GM10248 (cell line): Measurements from ENCODE around the gene WDFY4.

Experiments used
- CTCF ChIA-PET: fragments of 300-600 bp; sonication (Branson Sonifier 250); formaldehyde crosslinking; extraction: SDS; loops from one replicate; lab custom pipeline; 2021; ENCODE audit warnings: antibody characterized with exemption; lab: Yijun Ruan, JAX
- POLR2A ChIA-PET: fragments of 350-650 bp; sonication (Branson Sonifier 250); formaldehyde crosslinking; extraction: SDS; loops from one replicate; lab custom pipeline; 2020; ENCODE audit warnings: antibody characterized with exemption; lab: Yijun Ruan, JAX
- DNase-seq: peaks from one replicate; pipeline ENCODE4 v3.0.0; 2012; ENCODE audit errors: extremely low spot score
- CTCF ChIP-seq: IDR thresholded peaks from 2 replicates; pipeline ENCODE4 v1.5.1; 2012; ENCODE audit warnings: mild to moderate bottlenecking, low read depth; ENCODE audit errors: extremely low read depth, missing control alignments, control extremely low read depth

The WDFY4 gene

DNA sequence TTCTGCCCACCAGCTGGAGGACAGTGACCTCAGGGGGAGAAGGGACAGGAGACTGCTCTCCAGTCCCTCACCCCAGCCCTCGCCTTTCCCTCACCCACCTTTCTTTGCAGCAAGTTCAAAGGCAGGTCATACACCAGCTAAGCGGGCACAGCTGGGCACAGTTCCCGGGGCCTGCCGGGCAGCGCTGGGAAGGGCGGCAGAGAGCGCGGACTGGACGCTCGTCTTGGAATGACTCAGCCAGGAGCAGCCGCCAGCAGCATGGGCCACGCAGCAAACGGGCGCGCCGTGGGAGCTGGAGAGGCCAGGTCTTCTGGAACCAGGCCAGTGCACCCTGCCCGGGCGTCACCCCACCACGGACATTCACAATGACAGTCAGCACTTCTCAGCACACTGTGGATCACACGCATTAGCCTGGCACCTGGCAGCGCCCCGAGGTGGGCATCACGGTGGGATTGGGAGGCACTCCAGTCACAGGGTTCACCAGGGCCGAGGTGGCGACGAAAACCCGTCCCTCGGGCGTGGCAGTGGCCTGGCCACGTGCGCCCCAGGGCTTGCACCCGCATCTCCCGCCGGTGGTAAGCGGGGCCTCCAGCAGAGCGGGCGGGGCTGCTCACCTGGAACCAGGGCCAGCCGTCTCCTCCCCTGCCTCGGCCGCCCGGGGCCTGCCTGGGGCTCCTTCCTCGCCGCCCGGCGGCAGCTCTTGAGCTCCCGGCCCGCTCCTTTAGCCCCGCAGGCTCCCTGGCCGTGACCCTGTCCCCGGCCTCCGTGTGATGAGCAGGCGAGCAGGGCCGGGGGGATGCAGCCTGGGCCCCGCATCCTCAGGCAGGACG lies 29.0 kb upstream of the WDFY4 start:
- POLR2A ChIA-PET: interaction anchor here (0.6 kb wide), 2 partner anchors 48 to 1159 kb away, joined by 3 to 4 read pairs; no protein-coding TSS in a partner anchor
- CTCF ChIA-PET: interaction anchor here (0.6 to 9.4 kb wide), 95 partner anchors 8 to 886 kb away, joined by 3 to 394 read pairs (median 7); partner anchors contain the start of genes ARHGAP22, MAPK8 and WDFY4
- no peak for DNase-seq
- TF ChIP-seq CTCF: no peak

DNA sequence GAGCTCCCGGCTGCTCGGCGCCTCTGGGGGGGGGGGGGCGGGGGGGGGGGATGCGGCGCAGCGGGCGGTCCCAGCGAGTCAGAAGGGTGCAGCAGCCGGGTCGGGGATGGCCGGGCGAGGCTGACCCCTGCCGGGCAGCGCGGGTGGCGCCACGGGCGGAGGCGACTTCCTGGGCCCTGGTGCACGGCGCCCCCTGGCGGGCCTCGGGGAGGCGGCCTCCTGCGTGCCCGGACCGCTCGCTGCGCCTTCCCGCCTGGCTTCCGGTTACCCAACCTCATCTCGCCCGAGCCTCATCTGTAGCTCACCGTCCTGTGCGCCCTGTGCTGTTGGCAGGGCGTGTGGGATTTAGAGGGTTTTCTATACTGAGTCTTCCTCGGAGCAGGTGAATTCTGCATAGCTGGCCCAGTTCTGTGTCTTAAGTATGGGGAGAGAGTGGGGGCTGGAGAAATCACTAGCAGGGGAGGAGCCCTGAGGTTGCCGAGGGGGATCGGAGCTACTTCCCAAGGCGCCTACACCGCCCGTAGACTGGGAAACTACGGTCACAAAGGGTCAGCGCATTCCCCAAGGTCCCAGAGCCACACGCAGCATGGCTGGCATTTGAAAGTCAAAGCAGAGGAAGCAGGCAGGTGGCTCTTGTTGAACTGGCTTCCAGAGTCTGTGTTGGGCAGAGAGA lies 28.3 kb upstream of the WDFY4 start:
- peak; percentile 92 for DNase-seq
- CTCF ChIA-PET: interaction anchor here (0.6 to 9.4 kb wide), 128 partner anchors 9 to 885 kb away, joined by 3 to 394 read pairs (median 5); partner anchors contain the start of genes ARHGAP22, MAPK8 and WDFY4
- TF ChIP-seq CTCF: peak; percentile 100
- POLR2A ChIA-PET: interaction anchor here (0.6 kb wide), 2 partner anchors 48 to 1846 kb away, joined by 4 to 5 read pairs; no protein-coding TSS in a partner anchor

DNA sequence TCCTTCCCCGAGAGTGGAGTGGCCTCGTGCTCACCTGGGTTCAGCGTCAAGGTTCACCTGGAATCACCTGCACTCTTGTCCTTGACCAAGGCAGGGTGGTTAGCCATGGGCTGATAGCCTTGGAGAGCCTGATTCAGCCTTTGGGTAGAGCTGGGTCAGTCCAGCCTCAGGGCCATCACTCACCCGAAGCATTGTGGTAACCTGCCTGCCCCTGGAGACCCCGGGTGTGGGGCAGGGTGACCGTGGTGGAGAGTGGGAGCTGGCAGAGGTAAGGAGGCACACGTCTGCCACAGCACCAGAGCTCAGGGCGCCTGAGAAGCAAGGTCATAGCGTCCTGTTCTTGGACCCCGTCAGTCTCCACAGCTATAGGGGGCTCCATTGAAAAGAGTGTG lies 27.8 kb upstream of the WDFY4 start:
- no peak for TF ChIP-seq CTCF
- ChIA-PET CTCF (interaction anchor here (0.7 to 9.4 kb wide), 116 partner anchors 9 to 884 kb away, joined by 3 to 394 read pairs (median 5); partner anchors contain the start of genes ARHGAP22 and WDFY4), POLR2A (interaction anchor here (0.6 kb wide), 1 partner anchor 1845 kb away, joined by 5 read pairs; no protein-coding TSS in a partner anchor)
- DNase-seq: no peak

- ChIA-PET CTCF (interaction anchor here (0.9 to 9.4 kb wide), 63 partner anchors 8 to 863 kb away, joined by 3 to 394 read pairs (median 13); partner anchors contain the start of genes ARHGAP22 and WDFY4), POLR2A (no interaction called here)
- DNase-seq: no peak
- no peak for TF ChIP-seq CTCF
Measured at GRCh38 chr10:48657416-48657815, 27.3 kb upstream of the WDFY4 start.

DNA sequence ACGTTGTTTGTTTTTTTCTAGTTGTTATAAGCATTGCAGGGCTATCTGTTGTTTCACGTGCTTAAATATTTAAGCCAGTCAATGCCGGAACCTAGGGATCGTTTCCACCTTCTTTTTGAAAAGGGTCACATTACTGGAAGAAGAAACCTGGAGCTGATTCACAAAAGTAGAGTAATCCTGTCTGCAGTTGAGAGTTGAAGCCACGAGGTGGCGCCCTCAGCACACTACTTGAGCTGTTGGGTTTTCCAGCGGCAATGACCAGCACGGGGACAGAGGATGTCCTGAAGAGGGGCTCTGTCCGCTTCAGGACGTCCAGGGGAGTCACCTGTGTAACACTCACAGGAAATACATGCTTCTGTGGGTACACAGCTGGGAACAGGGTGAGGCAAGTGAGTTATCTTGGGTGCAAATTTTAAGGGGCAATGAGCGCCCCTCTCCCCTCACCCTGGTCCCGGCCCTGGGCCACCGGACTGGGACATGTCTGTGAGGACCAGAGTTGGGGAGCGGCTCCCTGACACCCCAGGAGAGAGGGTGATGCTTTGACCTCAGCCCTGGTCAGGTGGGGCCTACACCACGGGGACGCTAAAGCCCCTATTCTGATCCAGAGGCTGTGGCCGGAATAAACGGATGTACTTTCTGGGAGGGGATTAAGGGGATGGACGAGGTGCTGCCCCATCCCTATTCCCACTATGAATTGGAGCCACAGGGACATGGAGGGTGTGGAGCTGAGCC lies 26.3 kb upstream of the WDFY4 start:
- ChIA-PET CTCF (interaction anchor here (0.6 to 9.4 kb wide), 66 partner anchors 7 to 935 kb away, joined by 3 to 394 read pairs (median 6); partner anchors contain the start of genes ARHGAP22 and WDFY4), POLR2A (no interaction called here)
- TF ChIP-seq CTCF: peak; percentile 94
- peak; percentile 74 for DNase-seq

- no peak for TF ChIP-seq CTCF
- DNase-seq: no peak
- ChIA-PET POLR2A (no interaction called here), CTCF (interaction anchor here (0.7 to 9.4 kb wide), 40 partner anchors 11 to 861 kb away, joined by 3 to 394 read pairs (median 18); partner anchors contain the start of genes ARHGAP22 and WDFY4)
Measured at GRCh38 chr10:48658975-48659269, 25.8 kb upstream of the WDFY4 start.
